ENCODE measurements around the gene UQCRQ.

- TF ChIP-seq POLR2A (IDR thresholded peaks at IDR 0.05) = no peak
- no peak for TF ChIP-seq CTCF (IDR thresholded peaks at IDR 0.05)
- TF ChIP-seq POLR2AphosphoS5 (IDR thresholded peaks at IDR 0.05) = no peak
- no peak for TF ChIP-seq EP300 (IDR thresholded peaks at IDR 0.05)
Measured at GRCh38 chr5:132915681-132916080, 49.2 kb downstream of the UQCRQ start.

Measured in gastroesophageal sphincter (tissue), 3 donors.